HCT116 (cell line): ENCODE results near the gene MAU2. TPM values are rescaled to one million over a fixed set of nuclear protein-coding genes. Genes with fewer than 3 reads are reported as not detected.

Source experiments
- ATAC-seq: fragments of 200-7000 bp; cut with Tn5 transposase; 2 replicates; pipeline ENCODE4 v1.9.1; 2020; ENCODE audit warnings: mild to moderate bottlenecking, moderate library complexity
- BruUV-seq: library from RNA; stranded (reverse); fragments of 400-500 nt; replicated peaks from 2 replicates; lab custom pipeline; 2021; lab: Mats Ljungman, UMichigan
- CTCF ChIA-PET: fragments of 300-600 bp; sonication (Branson Sonifier 250); formaldehyde crosslinking; loops from one replicate; lab custom pipeline; 2021; ENCODE audit warnings: antibody characterized with exemption; lab: Charles Lee
- POLR2A ChIA-PET: fragments of 300-600, 350-600 bp; sonication (Branson Sonifier 250); formaldehyde crosslinking; loops from one replicate; lab custom pipeline; 2021; ENCODE audit warnings: antibody characterized with exemption; lab: Charles Lee
- RAD21 ChIA-PET, 2 experiments: fragments of 300-600 bp; sonication (Branson Sonifier 250); formaldehyde crosslinking; loops; one replicate each; lab custom pipeline; 2023; ENCODE audit warnings: low total read pairs in 2 of 2; ENCODE audit not compliant: uncharacterized antibody in 2 of 2, unreplicated experiment in 2 of 2, low non-redundant PET in 1 of 2; lab: Charles Lee
- DNase-seq: peaks from one replicate; pipeline ENCODE4 v3.0.0-alpha.2; 2010; ENCODE audit warnings: low read depth, low spot score
- H2AFZ ChIP-seq: fragments of 200-600 bp; shearing (Covaris generic), sonication (generic); 2 replicates; pipeline ENCODE4 v1.6.1; 2017; ENCODE audit warnings: low read depth, mixed run types, mixed read lengths, antibody characterized with exemption, low read length; ENCODE audit not compliant: poor library complexity, severe bottlenecking
- H3K27ac ChIP-seq: 2 replicates; pipeline ENCODE4 v1.5.1; 2012; ENCODE audit warnings: low read depth, low read length
- H3K27me3 ChIP-seq: fragments of 200-600 bp; sonication (generic); 2 replicates; pipeline ENCODE4 v1.6.1; 2016; ENCODE audit warnings: mixed run types, low read length, mixed read lengths; ENCODE audit not compliant: insufficient read depth
- H3K36me3 ChIP-seq, 2 experiments: fragments of 200-500 bp in 1 of 2; fragments of 200-600 bp in 1 of 2; sonication (Bioruptor generic) in 1 of 2; sonication (generic) in 1 of 2; 2 replicates each; pipeline versions ENCODE4 v1.5.1 to v1.6.1; 2014 to 2016; ENCODE audit warnings: low read length in 2 of 2, inconsistent platforms in 1 of 2, mixed read lengths in 1 of 2, mixed run types in 1 of 2; ENCODE audit not compliant: insufficient read depth in 2 of 2, control insufficient read depth in 1 of 2
- H3K4me1 ChIP-seq, 2 experiments: fragments of 200-600 bp in 1 of 2; sonication (generic) in 1 of 2; 2 replicates each; pipeline versions ENCODE4 v1.5.1 to v1.6.1; 2012 to 2017; ENCODE audit warnings: low read length in 2 of 2, inconsistent platforms in 1 of 2, mild to moderate bottlenecking in 1 of 2, mixed read lengths in 1 of 2, mixed run types in 1 of 2, moderate library complexity in 1 of 2; ENCODE audit not compliant: insufficient read depth in 2 of 2, control insufficient read depth in 1 of 2
- H3K4me2 ChIP-seq: fragments of 200-600 bp; sonication (generic); 2 replicates; pipeline ENCODE4 v1.6.1; 2017; ENCODE audit warnings: mixed run types, low read length, mixed read lengths
- H3K4me3 ChIP-seq, 2 experiments: fragments of 200-600 bp in 1 of 2; sonication (generic) in 1 of 2; replicated peaks in 1 of 2; 2 replicates each; pipeline ENCODE4 v1.5.1; 2011 to 2016; ENCODE audit warnings: low read length in 2 of 2, control low read depth in 1 of 2, low read depth in 1 of 2, mild to moderate bottlenecking in 1 of 2, mixed read lengths in 1 of 2, mixed run types in 1 of 2
- H3K79me2 ChIP-seq: fragments of 200-600 bp; sonication (generic); 2 replicates; pipeline ENCODE4 v1.6.1; 2017; ENCODE audit warnings: mild to moderate bottlenecking, mixed run types, low read length, moderate library complexity, mixed read lengths; ENCODE audit not compliant: insufficient read depth
- H3K9ac ChIP-seq: fragments of 200-600 bp; sonication (generic); 2 replicates; pipeline ENCODE4 v1.6.1; 2016; ENCODE audit warnings: low read length, mixed read lengths
- H3K9me2 ChIP-seq: fragments of 200-600 bp; sonication (generic), shearing (Covaris generic); 2 replicates; pipeline ENCODE4 v1.6.1; 2017; ENCODE audit warnings: mixed run types, mild to moderate bottlenecking, moderate library complexity; ENCODE audit not compliant: insufficient read depth
- H3K9me3 ChIP-seq, 2 experiments: fragments of 200-500 bp in 1 of 2; fragments of 200-600 bp in 1 of 2; sonication (Bioruptor generic) in 1 of 2; sonication (generic) in 1 of 2; 2 replicates each; pipeline ENCODE4 v1.6.1; 2014 to 2017; ENCODE audit warnings: low read length in 2 of 2, mixed read lengths in 2 of 2, inconsistent platforms in 1 of 2, low read depth in 1 of 2, mild to moderate bottlenecking in 1 of 2, mixed run types in 1 of 2, moderate library complexity in 1 of 2; ENCODE audit not compliant: control insufficient read depth in 1 of 2, insufficient read depth in 1 of 2
- H4K20me1 ChIP-seq: fragments of 200-600 bp; sonication (generic), shearing (Covaris generic); 2 replicates; pipeline ENCODE4 v1.6.1; 2017; ENCODE audit warnings: mixed run types, mild to moderate bottlenecking, moderate library complexity; ENCODE audit not compliant: insufficient read depth
- ATF3 ChIP-seq: IDR thresholded peaks from 2 replicates; pipeline ENCODE4 v1.6.1; 2012
- CBX3 ChIP-seq: IDR thresholded peaks from 2 replicates; pipeline ENCODE4 v1.6.1; 2012; ENCODE audit warnings: low read depth
- CEBPB ChIP-seq: IDR thresholded peaks from 2 replicates; pipeline ENCODE4 v1.6.1; 2012; ENCODE audit warnings: low read depth
- EZH2phosphoT487 ChIP-seq: fragments of 200-600 bp; IDR thresholded peaks from 2 replicates; pipeline ENCODE4 v1.6.1; 2018; ENCODE audit warnings: antibody characterized with exemption, borderline replicate concordance
- FOSL1 ChIP-seq: IDR thresholded peaks from 2 replicates; pipeline ENCODE4 v1.6.1; 2012; ENCODE audit warnings: low read depth
- JUND ChIP-seq: IDR thresholded peaks from 2 replicates; pipeline ENCODE4 v1.6.1; 2012
- POLR2A ChIP-seq: IDR thresholded peaks from 2 replicates; pipeline ENCODE4 v1.7.0; 2011; ENCODE audit warnings: borderline replicate concordance; ENCODE audit not compliant: insufficient read depth, insufficient read length; ENCODE audit errors: extremely low read depth
- POLR2AphosphoS5 ChIP-seq: IDR thresholded peaks from 2 replicates; pipeline ENCODE4 v1.6.1; 2011; ENCODE audit warnings: mild to moderate bottlenecking, low read depth, low read length, moderate library complexity
- RAD21 ChIP-seq: IDR thresholded peaks from 2 replicates; pipeline ENCODE4 v1.6.1; 2012; ENCODE audit warnings: low read depth, mild to moderate bottlenecking
- REST ChIP-seq: IDR thresholded peaks from 2 replicates; pipeline ENCODE4 v1.6.1; 2012; ENCODE audit warnings: low read depth
- SIN3A ChIP-seq: IDR thresholded peaks from 2 replicates; pipeline ENCODE4 v1.6.1; 2012; ENCODE audit warnings: low read depth
- SP1 ChIP-seq: IDR thresholded peaks from 2 replicates; pipeline ENCODE4 v1.6.1; 2012; ENCODE audit warnings: low read depth
- SRF ChIP-seq: IDR thresholded peaks from 2 replicates; pipeline ENCODE4 v1.6.1; 2012; ENCODE audit warnings: low read depth
- YY1 ChIP-seq: IDR thresholded peaks from 2 replicates; pipeline ENCODE4 v1.6.1; 2011; ENCODE audit warnings: low read length, low read depth, moderate library complexity, mild to moderate bottlenecking; ENCODE audit not compliant: insufficient replicate concordance; ENCODE audit errors: extremely low read depth
- ZFX ChIP-seq: fragments of 450-650 bp; IDR thresholded peaks from 2 replicates; pipeline ENCODE4 v1.6.1; 2017
- ZNF274 ChIP-seq: fragments of 200-500 bp; sonication (Bioruptor generic); IDR thresholded peaks from 2 replicates; pipeline ENCODE4 v1.6.1; 2014; ENCODE audit warnings: mild to moderate bottlenecking, low read depth, low read length, inconsistent platforms
- intact Hi-C: fragments of 100-400 bp; cut with micrococcal nuclease; formaldehyde crosslinking; loops from 2 replicates; pipeline ENCODE4 v1.10.0; 2022
- total RNA-seq: library from RNA; stranded (reverse); gene quantifications from one replicate; pipeline ENCODE4 v1.2.1, GENCODE V29; 2021; ENCODE audit not compliant: unreplicated experiment
- TF ChIP-seq, protein P1 (sequence below): IDR thresholded peaks from 2 replicates; pipeline ENCODE4 v1.6.1; 2012

Gene MAU2
- total RNA-seq, 1 experiment from 2014 or later = 36.2 TPM

GRCh38 chr19:19368087-19368486 is 47.5 kb downstream of the MAU2 start:
- intact Hi-C loops = no loop called here
- H3K27me3 ChIP-seq = no peaks in the 10 kb centered on the region
- H3K4me1 ChIP-seq = peaks cover 36 to 59% of the 10 kb centered on the region in 2 experiments
- no peak overlapping the region for H3K4me2 ChIP-seq
- ATAC-seq (no peak), DNase-seq (no peak)
- ChIA-PET CTCF (interaction anchor here (1.3 to 4.4 kb wide), 3 partner anchors 9 to 122 kb away, joined by 4 to 40 read pairs (median 7); partner anchors contain the start of gene GATAD2A), RAD21 (no interaction called here), POLR2A (interaction anchor here (0.6 kb wide), 1 partner anchor 37 kb away, joined by 3 read pairs; the partner anchor contains the start of gene GATAD2A)
- H3K9me2 ChIP-seq = no peaks in the 10 kb centered on the region
- H3K36me3 ChIP-seq = no peaks in the 10 kb centered on the region
- TF ChIP-seq RAD21 (no peak), SRF (no peak), EZH2phosphoT487 (no peak), YY1 (no peak), CBX3 (no peak)
- no peaks in the 10 kb centered on the region for H4K20me1 ChIP-seq
- no peak overlapping the region for H3K4me3 ChIP-seq
- no peak overlapping the region for H2AFZ ChIP-seq
- H3K79me2 ChIP-seq = no peaks in the 10 kb centered on the region
- no TSS peak for BruUV-seq
- H3K27ac ChIP-seq = peak overlapping the region; percentile 21; the same call in 1 of the 2 replicates
- no peaks in the 10 kb centered on the region for H3K9me3 ChIP-seq
- no peak overlapping the region for H3K9ac ChIP-seq

- BruUV-seq = no TSS peak
- peak; percentile 51 for ATAC-seq
- Histone ChIP-seq H3K27me3 (no peaks in the 10 kb centered on the region), H3K4me3 (peak overlapping the region; percentile 2 to 46; a peak in 3 of 4 replicates), H3K9me3 (no peaks in the 10 kb centered on the region), H4K20me1 (no peaks in the 10 kb centered on the region), H2AFZ (no peak overlapping the region), H3K4me1 (peaks cover 36 to 54% of the 10 kb centered on the region in 2 experiments), H3K9me2 (no peaks in the 10 kb centered on the region), H3K4me2 (peak overlapping the region; percentile 95), H3K9ac (peak overlapping the region; percentile 74), H3K79me2 (no peaks in the 10 kb centered on the region), H3K36me3 (no peaks in the 10 kb centered on the region), H3K27ac (peak overlapping the region; percentile 65)
- POLR2A ChIA-PET = interaction anchor here (0.9 kb wide), 1 partner anchor 15 kb away, joined by 4 read pairs; no protein-coding TSS in a partner anchor
- DNase-seq = peak; percentile 69
- RAD21 ChIA-PET = no interaction called here
- CTCF ChIA-PET = no interaction called here
- intact Hi-C loops = no loop called here
- TF ChIP-seq FOSL1 = peak; percentile 65; the same call in 1 of the 2 replicates
- peak; percentile 56 for TF ChIP-seq POLR2AphosphoS5
- TF ChIP-seq, protein P1, sequence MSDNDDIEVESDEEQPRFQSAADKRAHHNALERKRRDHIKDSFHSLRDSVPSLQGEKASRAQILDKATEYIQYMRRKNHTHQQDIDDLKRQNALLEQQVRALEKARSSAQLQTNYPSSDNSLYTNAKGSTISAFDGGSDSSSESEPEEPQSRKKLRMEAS = peak; percentile 52; the same call in 1 of the 2 replicates
- no peak for TF ChIP-seq ZNF274
- TF ChIP-seq SP1 = peak; percentile 77
- no peak for TF ChIP-seq REST
- no peak for TF ChIP-seq YY1
- TF ChIP-seq ATF3 = no peak
- no peak for TF ChIP-seq ZFX
- no peak for TF ChIP-seq EZH2phosphoT487
- TF ChIP-seq CEBPB = no peak
- TF ChIP-seq SIN3A = no peak
- TF ChIP-seq JUND = no peak; the same call in 1 of the 2 replicates
- no peak for TF ChIP-seq POLR2A
- TF ChIP-seq SRF = no peak
These were observed 50.4 kb downstream of the MAU2 start for GRCh38 chr19:19371059-19371458.
